Progenitor cell of endocrine pancreas (in vitro differentiated cells): Measurements from ENCODE around the gene NRXN3. TPM values are rescaled to one million over a fixed set of nuclear protein-coding genes. Genes with fewer than 3 reads are reported as not detected.

Experiments used
- DNase-seq: peaks from one replicate; pipeline ENCODE4 v3.0.0; 2021; ENCODE audit warnings: low spot score; ENCODE audit not compliant: unreplicated experiment
- H3K27ac Mint-ChIP-seq: 2 replicates; pipeline ENCODE4 v1.8.0; 2021; ENCODE audit warnings: mild to moderate bottlenecking, moderate library complexity, mixed read lengths
- H3K27me3 Mint-ChIP-seq: 2 replicates; pipeline ENCODE4 v1.8.0; 2021; ENCODE audit warnings: mixed read lengths
- H3K36me3 Mint-ChIP-seq: 2 replicates; pipeline ENCODE4 v1.8.0; 2022; ENCODE audit warnings: mixed read lengths; ENCODE audit not compliant: insufficient read depth
- H3K4me1 Mint-ChIP-seq: 2 replicates; pipeline ENCODE4 v1.8.0; 2021; ENCODE audit warnings: low read depth, mixed read lengths
- H3K4me3 Mint-ChIP-seq: 2 replicates; pipeline ENCODE4 v1.8.0; 2021; ENCODE audit warnings: low read depth, mild to moderate bottlenecking, moderate library complexity, mixed read lengths
- H3K9me3 Mint-ChIP-seq: 2 replicates; pipeline ENCODE4 v1.8.0; 2021; ENCODE audit warnings: low read depth, mixed read lengths
- total RNA-seq: library from RNA; stranded (reverse); gene quantifications from 2 replicates; pipeline ENCODE4 v1.2.1, GENCODE V29; 2021
- TF ChIP-seq, protein P1 (sequence below): fragments of 200-600 bp; sonication (generic); IDR thresholded peaks from one replicate; pipeline ENCODE4 v1.5.0; 2021; ENCODE audit warnings: antibody characterized with exemption, mild to moderate bottlenecking; ENCODE audit not compliant: unreplicated experiment

Gene NRXN3
- total RNA-seq, 1 donor from 2014 or later = 22.1 TPM

DNA sequence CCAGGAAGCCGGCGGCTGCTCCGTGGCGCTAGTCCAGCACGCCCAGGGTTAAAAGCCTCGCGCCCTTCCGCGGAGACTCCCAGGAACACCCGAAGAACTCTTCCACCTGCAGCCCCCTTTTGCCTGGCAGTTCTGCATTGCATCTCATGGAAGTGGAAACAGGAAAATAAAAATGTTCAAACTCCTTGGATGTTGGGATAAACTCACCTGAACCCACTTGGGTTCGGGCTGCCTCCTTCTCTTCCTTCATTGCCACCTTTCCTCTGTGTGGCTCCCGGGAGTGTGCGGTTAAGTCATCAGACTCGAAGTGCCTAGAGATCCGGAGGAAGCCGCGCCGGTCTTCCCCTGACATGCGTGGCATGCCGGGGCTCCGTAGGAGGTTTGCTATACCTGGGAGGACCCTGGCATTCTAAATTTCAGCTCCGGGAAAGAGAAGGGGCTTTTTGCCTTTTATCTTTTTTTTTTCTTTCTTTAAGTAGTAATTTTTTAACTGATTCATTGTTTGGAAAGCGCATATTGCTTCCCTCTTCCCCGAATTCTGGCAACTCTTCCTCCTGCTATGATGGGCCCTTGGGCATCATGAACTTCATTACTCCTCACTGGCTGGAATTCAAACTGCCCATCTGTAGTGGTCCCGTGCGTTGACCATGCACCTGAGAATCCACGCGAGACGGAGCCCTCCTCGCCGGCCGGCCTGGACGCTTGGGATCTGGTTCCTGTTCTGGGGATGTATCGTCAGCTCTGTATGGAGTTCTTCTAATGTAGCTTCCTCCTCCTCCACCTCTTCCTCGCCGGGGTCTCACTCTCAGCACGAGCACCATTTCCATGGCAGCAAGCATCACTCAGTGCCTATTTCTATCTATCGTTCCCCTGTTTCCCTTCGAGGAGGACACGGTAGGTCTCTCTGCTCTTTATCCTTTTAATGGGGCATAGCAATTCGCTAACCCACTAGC lies 1109.7 kb downstream of the NRXN3 start:
- peak overlapping the region; percentile 97 for H3K27ac Mint-ChIP-seq
- DNase-seq = no peak
- H3K9me3 Mint-ChIP-seq = no peaks in the 10 kb centered on the region
- peaks cover 37% of the 10 kb centered on the region for H3K4me1 Mint-ChIP-seq
- TF ChIP-seq, protein P1, sequence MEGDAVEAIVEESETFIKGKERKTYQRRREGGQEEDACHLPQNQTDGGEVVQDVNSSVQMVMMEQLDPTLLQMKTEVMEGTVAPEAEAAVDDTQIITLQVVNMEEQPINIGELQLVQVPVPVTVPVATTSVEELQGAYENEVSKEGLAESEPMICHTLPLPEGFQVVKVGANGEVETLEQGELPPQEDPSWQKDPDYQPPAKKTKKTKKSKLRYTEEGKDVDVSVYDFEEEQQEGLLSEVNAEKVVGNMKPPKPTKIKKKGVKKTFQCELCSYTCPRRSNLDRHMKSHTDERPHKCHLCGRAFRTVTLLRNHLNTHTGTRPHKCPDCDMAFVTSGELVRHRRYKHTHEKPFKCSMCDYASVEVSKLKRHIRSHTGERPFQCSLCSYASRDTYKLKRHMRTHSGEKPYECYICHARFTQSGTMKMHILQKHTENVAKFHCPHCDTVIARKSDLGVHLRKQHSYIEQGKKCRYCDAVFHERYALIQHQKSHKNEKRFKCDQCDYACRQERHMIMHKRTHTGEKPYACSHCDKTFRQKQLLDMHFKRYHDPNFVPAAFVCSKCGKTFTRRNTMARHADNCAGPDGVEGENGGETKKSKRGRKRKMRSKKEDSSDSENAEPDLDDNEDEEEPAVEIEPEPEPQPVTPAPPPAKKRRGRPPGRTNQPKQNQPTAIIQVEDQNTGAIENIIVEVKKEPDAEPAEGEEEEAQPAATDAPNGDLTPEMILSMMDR = no peak
- H3K4me3 Mint-ChIP-seq = peak overlapping the region; percentile 97
- peaks cover 32% of the 10 kb centered on the region for H3K27me3 Mint-ChIP-seq
- no peaks in the 10 kb centered on the region for H3K36me3 Mint-ChIP-seq

DNA sequence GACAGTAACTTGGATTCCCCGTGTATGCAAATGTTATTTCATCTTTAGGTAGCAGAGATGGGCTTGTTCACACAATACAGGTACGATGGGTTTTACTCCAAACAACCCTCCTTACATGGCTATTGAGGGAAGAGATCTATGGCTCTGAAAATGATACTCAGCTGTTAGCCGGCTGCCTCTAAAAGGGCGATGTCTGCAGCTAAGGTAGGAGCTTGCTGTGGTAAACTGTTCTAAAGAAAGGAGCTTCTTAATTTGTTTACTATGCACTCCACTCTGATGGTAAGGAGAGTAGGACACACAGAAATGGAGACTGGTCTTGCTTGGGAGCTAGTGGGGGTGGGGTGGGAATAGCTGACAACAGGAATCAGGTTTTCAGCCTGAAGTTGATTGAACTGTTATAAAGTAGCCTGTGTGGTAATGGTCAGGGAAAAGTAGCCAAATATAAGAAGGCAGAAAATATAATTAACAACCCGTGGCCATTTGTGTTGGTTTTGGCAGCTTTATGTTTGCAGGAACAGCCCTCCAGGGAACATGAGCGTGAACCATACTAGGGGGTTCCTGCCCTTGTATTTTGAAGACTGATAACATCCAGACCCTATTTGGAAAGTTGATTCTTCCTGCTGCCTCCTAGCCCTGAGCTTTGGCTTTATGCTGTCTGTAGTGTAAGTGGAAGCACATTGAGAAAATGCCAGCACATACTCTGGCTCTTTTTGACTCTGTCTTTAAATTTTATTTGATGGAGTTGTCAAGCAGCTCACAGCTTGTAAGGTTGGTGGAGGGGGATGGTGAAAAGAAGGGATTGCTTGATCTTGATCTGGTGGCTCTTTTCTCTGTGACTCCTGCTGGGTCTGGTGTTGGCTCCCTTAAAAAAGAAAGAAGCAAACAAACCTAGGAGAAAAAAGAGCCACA lies 1111.3 kb downstream of the NRXN3 start:
- no peaks in the 10 kb centered on the region for H3K9me3 Mint-ChIP-seq
- TF ChIP-seq, protein P1 = no peak
- peaks cover 18% of the 10 kb centered on the region for H3K27me3 Mint-ChIP-seq
- H3K4me3 Mint-ChIP-seq = peak overlapping the region; percentile 97
- H3K4me1 Mint-ChIP-seq = peaks cover 52% of the 10 kb centered on the region
- no peaks in the 10 kb centered on the region for H3K36me3 Mint-ChIP-seq
- no peak for DNase-seq
- H3K27ac Mint-ChIP-seq = peak overlapping the region; percentile 74

DNA sequence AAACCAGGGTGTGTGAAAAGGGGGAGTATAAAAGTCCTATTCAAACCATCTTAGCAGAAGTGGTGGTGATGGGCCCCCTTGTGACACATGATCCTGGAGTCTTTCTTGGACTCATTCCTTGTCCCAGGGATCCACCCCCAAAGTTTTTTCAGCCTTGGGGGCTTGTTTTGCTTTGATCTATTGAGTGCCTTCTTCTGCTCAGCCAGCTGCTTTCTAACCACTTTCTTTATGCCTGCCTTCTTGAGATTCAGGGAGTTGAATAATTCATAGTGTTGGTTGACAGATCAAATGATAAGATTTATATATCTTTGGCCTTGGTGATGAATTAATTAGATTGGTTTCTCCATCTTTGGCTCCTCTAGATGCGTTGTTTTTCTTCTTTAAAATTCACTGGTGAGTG lies 1114.4 kb downstream of the NRXN3 start:
- Mint-ChIP-seq H3K27ac (no peak overlapping the region), H3K36me3 (no peaks in the 10 kb centered on the region), H3K27me3 (no peaks in the 10 kb centered on the region), H3K4me1 (peaks cover 71% of the 10 kb centered on the region), H3K9me3 (no peaks in the 10 kb centered on the region), H3K4me3 (no peak overlapping the region)
- TF ChIP-seq, protein P1 = no peak
- no peak for DNase-seq

DNA sequence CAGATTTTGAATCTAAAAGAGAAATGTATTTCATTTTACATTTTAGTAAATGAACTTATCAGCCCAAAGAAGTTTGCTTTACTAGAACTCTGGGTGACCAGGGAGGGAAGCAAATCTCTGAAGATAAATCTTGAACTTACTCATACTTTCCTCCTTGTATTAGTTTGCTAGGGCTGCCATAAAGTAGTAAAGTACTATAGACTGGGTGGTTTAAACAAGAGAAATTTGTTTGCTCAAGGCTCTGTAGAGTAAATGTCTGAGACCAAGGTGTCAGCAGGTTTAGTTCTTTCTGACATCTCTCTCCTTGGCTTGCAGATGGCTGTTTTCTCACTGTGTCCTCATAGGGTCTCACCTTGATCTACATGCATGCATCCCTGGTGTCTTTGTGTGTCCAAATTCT lies 1115.1 kb downstream of the NRXN3 start:
- H3K36me3 Mint-ChIP-seq = no peaks in the 10 kb centered on the region
- peaks cover 73% of the 10 kb centered on the region for H3K4me1 Mint-ChIP-seq
- no peak overlapping the region for H3K27ac Mint-ChIP-seq
- H3K4me3 Mint-ChIP-seq = no peak overlapping the region
- H3K27me3 Mint-ChIP-seq = no peaks in the 10 kb centered on the region
- TF ChIP-seq, protein P1 = no peak
- no peaks in the 10 kb centered on the region for H3K9me3 Mint-ChIP-seq
- no peak for DNase-seq

DNA sequence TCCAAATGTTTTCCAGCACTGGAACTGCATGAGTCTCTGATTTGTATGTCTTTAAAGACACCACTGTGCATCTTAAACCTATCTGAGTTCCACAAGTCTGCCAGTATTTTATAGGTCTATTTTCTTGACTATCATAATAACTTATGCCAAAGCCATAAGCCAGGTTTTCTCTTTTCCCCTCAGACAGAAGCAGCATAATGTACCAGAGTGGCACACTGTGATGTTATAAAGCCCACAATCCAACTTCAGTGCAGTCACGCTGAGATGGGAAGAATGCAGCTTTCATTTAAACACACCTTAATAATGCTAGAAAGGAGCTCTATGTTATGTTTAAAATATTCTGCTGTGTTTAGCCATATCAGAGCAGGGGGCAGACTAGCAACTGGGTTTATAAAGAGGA lies 1117.8 kb downstream of the NRXN3 start:
- no peak overlapping the region for H3K4me3 Mint-ChIP-seq
- no peaks in the 10 kb centered on the region for H3K9me3 Mint-ChIP-seq
- no peaks in the 10 kb centered on the region for H3K36me3 Mint-ChIP-seq
- H3K27ac Mint-ChIP-seq = no peak overlapping the region
- peaks cover 56% of the 10 kb centered on the region for H3K4me1 Mint-ChIP-seq
- no peak for DNase-seq
- TF ChIP-seq, protein P1 = no peak
- no peaks in the 10 kb centered on the region for H3K27me3 Mint-ChIP-seq
